CD4-positive, alpha-beta T cell treated with Interleukin-15 for 4 hours (primary cell): Measurements from ENCODE around the gene NEURL4.

Source experiments
- DNase-seq: peaks from one replicate; pipeline ENCODE4 v3.0.0-alpha.2; 2020; ENCODE audit warnings: low spot score

NEURL4 gene

GRCh38 chr17:7304179-7304578 lies 25.0 kb downstream of the NEURL4 start:
- no peak for DNase-seq

GRCh38 chr17:7296189-7296861 lies 32.8 kb downstream of the NEURL4 start:
- DNase-seq: peak; percentile 67

GRCh38 chr17:7295230-7296180 lies 33.6 kb downstream of the NEURL4 start:
- DNase-seq: no peak

- DNase-seq: peak; percentile 70
Observed at GRCh38 chr17:7294614-7295153, 34.5 kb downstream of the NEURL4 start, which contains the start of gene YBX2. TSS of gene YBX2 (minus strand) at chr17:7294639. CDS start at chr17:7294500, 139 bp downstream.

- no peak for DNase-seq
Observed at GRCh38 chr17:7293816-7294613, 35.1 kb downstream of the NEURL4 start.

GRCh38 chr17:7293159-7293558 lies 36.0 kb downstream of the NEURL4 start:
- DNase-seq: no peak

GRCh38 chr17:7292729-7293128 lies 36.4 kb downstream of the NEURL4 start:
- DNase-seq: no peak

- no peak for DNase-seq
Observed at GRCh38 chr17:7292194-7292593, 36.9 kb downstream of the NEURL4 start.

- DNase-seq: no peak
Observed at GRCh38 chr17:7290685-7291084, 38.5 kb downstream of the NEURL4 start.

GRCh38 chr17:7290166-7290565 lies 39.0 kb downstream of the NEURL4 start:
- no peak for DNase-seq

GRCh38 chr17:7289256-7290032 lies 39.7 kb downstream of the NEURL4 start:
- no peak for DNase-seq

GRCh38 chr17:7285679-7286078 lies 43.5 kb downstream of the NEURL4 start:
- DNase-seq: no peak

GRCh38 chr17:7284911-7285310 lies 44.2 kb downstream of the NEURL4 start:
- DNase-seq: no peak

GRCh38 chr17:7283471-7284216 lies 45.5 kb downstream of the NEURL4 start:
- DNase-seq: no peak

GRCh38 chr17:7282752-7283321 lies 46.3 kb downstream of the NEURL4 start:
- DNase-seq: no peak

GRCh38 chr17:7281953-7282751 lies 47.0 kb downstream of the NEURL4 start:
- no peak for DNase-seq

- DNase-seq: peak; percentile 82
Observed at GRCh38 chr17:7281074-7281952, 47.8 kb downstream of the NEURL4 start, which contains the start of gene SLC2A4. TSS of gene SLC2A4 (plus strand) at chr17:7281718. CDS start at chr17:7281935, 217 bp downstream.

- peak; percentile 87 for DNase-seq
Observed at GRCh38 chr17:7280519-7281073, 48.5 kb downstream of the NEURL4 start.
